Kidney (tissue), 14 donors: ENCODE measurements around the gene FAM13C. TPM values are rescaled to one million over a fixed set of nuclear protein-coding genes. Genes with fewer than 3 reads are reported as not detected.

Experiments used
- DNase-seq, 5 donors: peaks; one replicate each; pipeline ENCODE4 v3.0.0-alpha.2; 2013 to 2020
- FAIRE-seq: peaks from 2 replicates; lab custom pipeline; 2012; peaks lifted over from hg19 to GRCh38; lab: Jason Lieb, UNC
- H3K27ac ChIP-seq, 2 donors: one replicate each; pipeline ENCODE4 v1.7.0; 2013; ENCODE audit warnings: low read depth in 2 of 2, low read length in 2 of 2, inconsistent platforms in 1 of 2
- H3K27me3 ChIP-seq: one replicate; pipeline ENCODE4 v1.7.1; 2013; ENCODE audit warnings: low read length, inconsistent platforms; ENCODE audit not compliant: control insufficient read depth, insufficient read depth
- H3K36me3 ChIP-seq, 3 donors: one replicate each; pipeline versions ENCODE4 v1.7.0 to v1.7.1; 2013; ENCODE audit warnings: low read length in 3 of 3, control low read depth in 1 of 3, inconsistent platforms in 1 of 3; ENCODE audit not compliant: insufficient read depth in 3 of 3, control insufficient read depth in 2 of 3
- H3K4me1 ChIP-seq, 3 donors: one replicate each; pipeline versions ENCODE4 v1.7.0 to v1.7.1; 2013; ENCODE audit warnings: low read length in 3 of 3, inconsistent platforms in 1 of 3, low read depth in 1 of 3; ENCODE audit not compliant: control insufficient read depth in 2 of 3, insufficient read depth in 2 of 3
- H3K4me3 ChIP-seq, 3 donors: one replicate each; pipeline versions ENCODE4 v1.7.0 to v1.8.1; 2013; ENCODE audit warnings: low read length in 3 of 3, control low read depth in 1 of 3, inconsistent platforms in 1 of 3
- H3K9ac ChIP-seq, 3 donors: one replicate each; pipeline versions ENCODE4 v1.7.0 to v1.7.1; 2013; ENCODE audit warnings: low read length in 3 of 3, control low read depth in 1 of 3, inconsistent platforms in 1 of 3
- H3K9me3 ChIP-seq, 3 donors: one replicate each; pipeline versions ENCODE4 v1.7.0 to v1.7.1; 2013; ENCODE audit warnings: low read length in 3 of 3, control low read depth in 1 of 3, inconsistent platforms in 1 of 3; ENCODE audit not compliant: control insufficient read depth in 2 of 3, insufficient read depth in 1 of 3
- CTCF ChIP-seq: IDR thresholded peaks from 3 replicates; pipeline ENCODE4 v1.5.1; 2012; ENCODE audit warnings: mild to moderate bottlenecking, moderate library complexity, borderline replicate concordance; ENCODE audit not compliant: insufficient read depth; ENCODE audit errors: extremely low read depth
- intact Hi-C: fragments of 100-400 bp; cut with DNase I; formaldehyde crosslinking; loops from one replicate; pipeline ENCODE4 v1.11.1; 2022
- polyA plus RNA-seq: library from polyadenylated mRNA; stranded (reverse); fragments of 350-450 nt; fragmentation: Illumina TruSeq; extraction: RNeasy Lipid Tissue Mini Kit (QIAGEN cat#74804); gene quantifications from one replicate; pipeline ENCODE4 v1.2.3, GENCODE V29; 2014; ENCODE audit warnings: low read depth, low replicate concordance; ENCODE audit not compliant: insufficient read depth
- total RNA-seq: library from RNA; stranded (reverse); fragmentation: NEBNext Ultra II Directional; extraction: Animal tissue kit (Norgen Biotek cat#: 25700); gene quantifications from one replicate; pipeline ENCODE4 v1.2.1, GENCODE V29; 2021
- donor health status: control.
- donor health status: control.
- donor health status: control.
- donor health status: control.
- donor health status: control.
- donor health status: DM: yes; HTN: yes; CAD: no.
- donor health status: Normal renal cell carcinoma (clear cell type).

FAM13C gene
- total and polyA plus RNA-seq, 2 donors from 2014 or later, result 1.5 to 8.8 TPM

- FAIRE-seq (no peak), DNase-seq (no peak)
- no peak overlapping the region for H3K4me3 ChIP-seq
- H3K9ac ChIP-seq, result no peak overlapping the region
- H3K9me3 ChIP-seq, result no peaks in the 10 kb centered on the region
- H3K4me1 ChIP-seq, result no peaks in the 10 kb centered on the region
- no peaks in the 10 kb centered on the region for H3K36me3 ChIP-seq
- no peak overlapping the region for H3K27ac ChIP-seq
- intact Hi-C loops, result no loop called here
- no peak for TF ChIP-seq CTCF
- no peaks in the 10 kb centered on the region for H3K27me3 ChIP-seq
These were observed 10.2 kb upstream of the FAM13C start for GRCh38 chr10:59372543-59372942.

GRCh38 chr10:59366290-59366689 lies 3.9 kb upstream of the FAM13C start:
- peaks cover 4% of the 10 kb centered on the region for H3K27me3 ChIP-seq
- H3K36me3 ChIP-seq, result no peaks in the 10 kb centered on the region
- H3K4me1 ChIP-seq, result peaks cover 0 to 3% (median 0%) of the 10 kb centered on the region in 3 donors
- no peak for TF ChIP-seq CTCF
- FAIRE-seq, result no peak
- no peaks in the 10 kb centered on the region for H3K9me3 ChIP-seq
- H3K4me3 ChIP-seq, result no peak overlapping the region
- no peak overlapping the region for H3K9ac ChIP-seq
- peak in 2 of 5 donors; percentile 3 to 47 for DNase-seq
- intact Hi-C loops, result no loop called here
- no peak overlapping the region for H3K27ac ChIP-seq

GRCh38 chr10:59363446-59363958 lies 1.2 kb upstream of the FAM13C start:
- intact Hi-C loops, result no loop called here
- H3K9me3 ChIP-seq, result no peaks in the 10 kb centered on the region
- H3K9ac ChIP-seq, result no peak overlapping the region
- peak overlapping the region in 1 of 3 donors; percentile 67 for H3K4me3 ChIP-seq
- DNase-seq (no peak), FAIRE-seq (no peak)
- peaks cover 0 to 3% (median 0%) of the 10 kb centered on the region in 3 donors for H3K4me1 ChIP-seq
- no peaks in the 10 kb centered on the region for H3K36me3 ChIP-seq
- H3K27me3 ChIP-seq, result peaks cover 4% of the 10 kb centered on the region
- H3K27ac ChIP-seq, result no peak overlapping the region
- no peak for TF ChIP-seq CTCF

GRCh38 chr10:59362959-59363381 lies 621 bp upstream of the FAM13C start:
- Histone ChIP-seq H3K36me3 (no peaks in the 10 kb centered on the region), H3K4me3 (peak overlapping the region in 2 of 3 donors; percentile 48 to 67), H3K9ac (peak overlapping the region in 1 of 3 donors; percentile 44), H3K9me3 (no peaks in the 10 kb centered on the region), H3K27ac (peak overlapping the region; percentile 48 to 59), H3K4me1 (peaks cover 0 to 3% (median 0%) of the 10 kb centered on the region in 3 donors), H3K27me3 (peaks cover 4% of the 10 kb centered on the region)
- intact Hi-C loops, result no loop called here
- TF ChIP-seq CTCF, result no peak
- FAIRE-seq (no peak), DNase-seq (peak; percentile 71 to 85 (median 81))
